ENCODE measurements around the gene PDE3A.
"Not testable (repeated sequence)": the region's sequence is repeated elsewhere in the genome, so short reads cannot be mapped to it uniquely, and the experiment has no call there.

PDE3A gene

GRCh38 chr12:20368114-20368650 lies at the start of gene PDE3A:
PDE3A (plus strand) TSS chr12:20368537; CDS start chr12:20369285, 748 bp downstream.
- DNase-seq (ENCODE audit: low spot score) (no peak), ATAC-seq (ENCODE audit: low read depth) (peak; percentile 70)
- Histone ChIP-seq H3K27ac (ENCODE audit: poor library complexity, severe bottlenecking) (no peak within 1 kb of the TSS), H3K36me3 (ENCODE audit: low read depth) (no peaks in the 10 kb centered on the region), H3K27me3 (ENCODE audit: insufficient read depth, poor library complexity, severe bottlenecking) (peaks cover 41% of the 10 kb centered on the region), H3K4me1 (ENCODE audit: insufficient read depth, poor library complexity, severe bottlenecking) (no peaks in the 10 kb centered on the region), H3K9me3 (ENCODE audit: severe bottlenecking) (no peaks in the 10 kb centered on the region), H3K4me3 (ENCODE audit: severe bottlenecking) (peak within 1 kb of the TSS; percentile 15)
- TF ChIP-seq CTCF (IDR thresholded peaks at IDR 0.05; ENCODE audit: poor library complexity, severe bottlenecking), result no peak

DNA sequence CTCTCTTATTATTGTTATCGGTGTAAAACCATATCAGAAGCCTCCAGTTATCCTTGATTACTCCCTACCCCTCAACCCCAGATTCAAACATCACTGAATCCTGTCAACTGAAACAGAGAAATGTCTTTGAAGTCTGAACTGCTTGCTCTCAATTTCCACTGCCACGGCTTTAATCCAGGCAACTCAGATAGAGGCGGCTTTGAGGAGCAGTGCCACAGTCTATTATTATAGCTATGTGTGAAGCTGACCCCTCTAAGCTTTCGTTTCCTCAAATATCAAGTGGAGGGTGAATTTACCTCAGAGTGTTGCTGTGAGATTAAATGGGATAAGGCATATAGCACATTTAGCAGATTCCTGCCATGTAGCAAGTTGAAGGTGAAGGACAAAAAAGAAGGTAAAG lies 49.0 kb upstream of the PDE3A start:
- Histone ChIP-seq H3K4me1 (ENCODE audit: insufficient read depth, poor library complexity, severe bottlenecking) (no peaks in the 10 kb centered on the region), H3K27ac (ENCODE audit: poor library complexity, severe bottlenecking) (no peak overlapping the region), H3K9me3 (ENCODE audit: severe bottlenecking) (no peaks in the 10 kb centered on the region), H3K36me3 (ENCODE audit: low read depth) (no peaks in the 10 kb centered on the region), H3K27me3 (ENCODE audit: insufficient read depth, poor library complexity, severe bottlenecking) (no peaks in the 10 kb centered on the region), H3K4me3 (ENCODE audit: severe bottlenecking) (no peak overlapping the region)
- DNase-seq (ENCODE audit: low spot score) (no peak), ATAC-seq (ENCODE audit: low read depth) (no peak)
- TF ChIP-seq CTCF (IDR thresholded peaks at IDR 0.05; ENCODE audit: poor library complexity, severe bottlenecking), result no peak

GRCh38 chr12:20320552-20320951 lies 47.8 kb upstream of the PDE3A start:
- no peak for DNase-seq (ENCODE audit: low spot score)
- no peak overlapping the region for H3K27ac ChIP-seq (ENCODE audit: poor library complexity, severe bottlenecking)
- H3K36me3 ChIP-seq (ENCODE audit: low read depth), result no peaks in the 10 kb centered on the region
- H3K4me1 ChIP-seq (ENCODE audit: insufficient read depth, poor library complexity, severe bottlenecking), result no peaks in the 10 kb centered on the region
- ATAC-seq (ENCODE audit: low read depth), result no peak
- no peaks in the 10 kb centered on the region for H3K9me3 ChIP-seq (ENCODE audit: severe bottlenecking)
- TF ChIP-seq CTCF (IDR thresholded peaks at IDR 0.05; ENCODE audit: poor library complexity, severe bottlenecking), result no peak
- no peak overlapping the region for H3K4me3 ChIP-seq (ENCODE audit: severe bottlenecking)
- no peaks in the 10 kb centered on the region for H3K27me3 ChIP-seq (ENCODE audit: insufficient read depth, poor library complexity, severe bottlenecking)

GRCh38 chr12:20330826-20331505 lies 37.4 kb upstream of the PDE3A start:
- H3K4me3 ChIP-seq (ENCODE audit: severe bottlenecking); H3K27me3 ChIP-seq (ENCODE audit: insufficient read depth, poor library complexity, severe bottlenecking); ATAC-seq (ENCODE audit: low read depth); DNase-seq (ENCODE audit: low spot score); H3K36me3 ChIP-seq (ENCODE audit: low read depth); H3K27ac ChIP-seq (ENCODE audit: poor library complexity, severe bottlenecking); H3K4me1 ChIP-seq (ENCODE audit: insufficient read depth, poor library complexity, severe bottlenecking); H3K9me3 ChIP-seq (ENCODE audit: severe bottlenecking): not testable (repeated sequence)

- ATAC-seq (ENCODE audit: low read depth) (no peak), DNase-seq (ENCODE audit: low spot score) (no peak)
- TF ChIP-seq CTCF (IDR thresholded peaks at IDR 0.05; ENCODE audit: poor library complexity, severe bottlenecking), result no peak
- H3K36me3 ChIP-seq (ENCODE audit: low read depth), result no peaks in the 10 kb centered on the region
- H3K27me3 ChIP-seq (ENCODE audit: insufficient read depth, poor library complexity, severe bottlenecking), result no peaks in the 10 kb centered on the region
- H3K9me3 ChIP-seq (ENCODE audit: severe bottlenecking), result no peaks in the 10 kb centered on the region
- H3K4me1 ChIP-seq (ENCODE audit: insufficient read depth, poor library complexity, severe bottlenecking), result no peaks in the 10 kb centered on the region
- H3K27ac ChIP-seq (ENCODE audit: poor library complexity, severe bottlenecking), result no peak overlapping the region
- H3K4me3 ChIP-seq (ENCODE audit: severe bottlenecking), result no peak overlapping the region
Observed at GRCh38 chr12:20339060-20339459, 29.3 kb upstream of the PDE3A start.
